HepG2 (cell line): ENCODE results near the gene CCNA2. TPM values are rescaled to one million over a fixed set of nuclear protein-coding genes. Genes with fewer than 3 reads are reported as not detected.

ENCODE experiments used
- ATAC-seq: fragments of 200-7000 bp; cut with Tn5 transposase; 3 replicates; pipeline ENCODE4 v1.9.1; 2020; ENCODE audit warnings: mild to moderate bottlenecking, moderate library complexity
- BruUV-seq: library from RNA; stranded (reverse); fragments of 400-500 nt; replicated peaks from 2 replicates; lab custom pipeline; 2021; lab: Mats Ljungman, UMichigan
- CTCF ChIA-PET: fragments of 300-600 bp; formaldehyde crosslinking; extraction: SDS; loops from one replicate; lab custom pipeline; 2021; ENCODE audit warnings: low total read pairs, inconsistent platforms, low intra/inter-chr PET ratio; lab: Yijun Ruan, JAX
- POLR2A ChIA-PET: fragments of 350-600 bp; sonication (Branson Sonifier 250); formaldehyde crosslinking; loops from one replicate; lab custom pipeline; 2020; ENCODE audit warnings: antibody characterized with exemption, inconsistent platforms; lab: Yijun Ruan, JAX
- DNase-seq: peaks from one replicate; pipeline ENCODE4 v3.0.0-alpha.2; 2015; ENCODE audit warnings: low spot score
- FAIRE-seq: peaks from 3 replicates; lab custom pipeline; 2011; peaks lifted over from hg19 to GRCh38; lab: Jason Lieb, UNC
- H2AFZ ChIP-seq: one replicate; pipeline ENCODE4 v1.6.1; 2011; ENCODE audit warnings: low read length, inconsistent platforms
- H3K27ac ChIP-seq: fragments of 300-600 bp; 3 replicates; pipeline ENCODE4 v1.8.0; 2011; ENCODE audit warnings: mixed run types, mild to moderate bottlenecking, mixed read lengths, low read length, inconsistent platforms; ENCODE audit not compliant: insufficient read depth; ENCODE audit errors: extremely low read length
- H3K27me3 ChIP-seq, 2 experiments: fragments of 200-600 bp in 1 of 2; 2 replicates in 1 of 2; 3 replicates in 1 of 2; pipeline versions ENCODE4 v1.6.0 to v1.8.0; 2011; ENCODE audit warnings: low read length in 2 of 2, mild to moderate bottlenecking in 2 of 2, moderate library complexity in 2 of 2, inconsistent platforms in 1 of 2; ENCODE audit not compliant: insufficient read depth in 2 of 2, control insufficient read depth in 1 of 2
- H3K36me3 ChIP-seq, 2 experiments: fragments of 200-600 bp in 1 of 2; replicated peaks in 1 of 2; 2 replicates in 1 of 2; 3 replicates in 1 of 2; pipeline versions ENCODE4 v1.5.1 to v1.8.0; 2011; ENCODE audit warnings: low read length in 2 of 2, inconsistent platforms in 1 of 2; ENCODE audit not compliant: insufficient read depth in 2 of 2, control insufficient read depth in 1 of 2
- H3K4me1 ChIP-seq: 2 replicates; pipeline ENCODE4 v1.5.1; 2012; ENCODE audit warnings: low read length, inconsistent platforms; ENCODE audit not compliant: insufficient read depth
- H3K4me2 ChIP-seq: 2 replicates; pipeline ENCODE4 v1.6.0; 2011; ENCODE audit warnings: low read depth, low read length, inconsistent platforms
- H3K4me3 ChIP-seq, 3 experiments: fragments of 200-600 bp in 1 of 3; sonication (generic), shearing (Covaris generic) in 1 of 3; replicated peaks in 1 of 3; 2 replicates each; pipeline ENCODE4 v1.5.1; 2011 to 2016; ENCODE audit warnings: low read length in 3 of 3, inconsistent platforms in 2 of 3, low read depth in 2 of 3, mild to moderate bottlenecking in 2 of 3, control low read depth in 1 of 3, mixed read lengths in 1 of 3; ENCODE audit not compliant: insufficient read depth in 1 of 3
- H3K79me2 ChIP-seq: one replicate; pipeline ENCODE4 v1.6.1; 2011; ENCODE audit warnings: low read length, inconsistent platforms; ENCODE audit not compliant: insufficient read depth
- H3K9ac ChIP-seq: 2 replicates; pipeline ENCODE4 v1.6.0; 2011; ENCODE audit warnings: mild to moderate bottlenecking, low read depth, low read length, inconsistent platforms; ENCODE audit not compliant: insufficient read depth
- H3K9me3 ChIP-seq: 2 replicates; pipeline ENCODE4 v1.5.1; 2012; ENCODE audit warnings: mild to moderate bottlenecking, low read length
- H4K20me1 ChIP-seq: 2 replicates; pipeline ENCODE4 v1.6.0; 2011; ENCODE audit warnings: inconsistent platforms, mild to moderate bottlenecking, low read length, moderate library complexity; ENCODE audit not compliant: insufficient read depth
- KDM2A ChIP-seq: sonication (generic); formaldehyde crosslinking; IDR thresholded peaks from 2 replicates; pipeline ENCODE4 v1.4.0; 2020; ENCODE audit warnings: low read depth, missing genetic modification reagents, borderline replicate concordance
- KLF11 ChIP-seq: IDR thresholded peaks from 2 replicates; pipeline ENCODE4 v1.6.1; 2016; ENCODE audit warnings: missing compliant biosample characterization
- NFYB ChIP-seq: sonication (generic); formaldehyde crosslinking; IDR thresholded peaks from 2 replicates; pipeline ENCODE4 v1.4.0; 2020; ENCODE audit warnings: missing genetic modification reagents
- NFYC ChIP-seq: IDR thresholded peaks from 2 replicates; pipeline ENCODE4 v1.6.1; 2016; ENCODE audit warnings: missing genetic modification reagents, missing compliant biosample characterization
- PTBP1 ChIP-seq: fragments of 200-400 bp; formaldehyde crosslinking; IDR thresholded peaks from 2 replicates; pipeline ENCODE4 v1.6.1; 2018; ENCODE audit warnings: low read length, low read depth; ENCODE audit not compliant: poor library complexity, severe bottlenecking
- RBM39 ChIP-seq: fragments of 200-400 bp; formaldehyde crosslinking; IDR thresholded peaks from one replicate; pipeline ENCODE4 v1.6.1; 2018; ENCODE audit warnings: antibody characterized with exemption, mild to moderate bottlenecking, low read depth, low read length; ENCODE audit not compliant: poor library complexity, severe bottlenecking
- TCF7L2 ChIP-seq: IDR thresholded peaks from 2 replicates; pipeline ENCODE4 v1.6.1; 2011; ENCODE audit warnings: mild to moderate bottlenecking, low read depth, low read length, moderate library complexity
- ZBTB46 ChIP-seq: sonication (generic); formaldehyde crosslinking; IDR thresholded peaks from 2 replicates; pipeline ENCODE4 v1.4.0; 2020; ENCODE audit warnings: mild to moderate bottlenecking, missing genetic modification reagents, borderline replicate concordance
- ZFYVE20 ChIP-seq: sonication (generic); formaldehyde crosslinking; IDR thresholded peaks from 2 replicates; pipeline ENCODE4 v1.8.0; 2023; ENCODE audit warnings: low read depth, mild to moderate bottlenecking, moderate library complexity, missing genetic modification reagents, borderline replicate concordance
- ZNF33A ChIP-seq: sonication (generic); formaldehyde crosslinking; IDR thresholded peaks from 2 replicates; pipeline ENCODE4 v1.5.1; 2020; ENCODE audit warnings: missing genetic modification reagents, mild to moderate bottlenecking, moderate library complexity, borderline replicate concordance
- ZNF543 ChIP-seq: sonication (generic); formaldehyde crosslinking; IDR thresholded peaks from 2 replicates; pipeline ENCODE4 v1.4.0; 2020; ENCODE audit warnings: mild to moderate bottlenecking, missing genetic modification reagents
- ZNF772 ChIP-seq: sonication (generic); formaldehyde crosslinking; IDR thresholded peaks from 2 replicates; pipeline ENCODE4 v1.5.0; 2020; ENCODE audit warnings: mild to moderate bottlenecking, missing genetic modification reagents
- WGBS: methylation state at CpG from one replicate; pipeline ENCODE4 v1.1.6; 2017; ENCODE audit warnings: low lambda C conversion rate; 5-methylcytosine and 5-hydroxymethylcytosine counted together
- in situ Hi-C: cut with HindIII; loops from 2 replicates; pipeline ENCODE4 v1.10.0; 2017; ENCODE audit warnings: low pct_unique_long_range_greater_than_20kb; ENCODE audit not compliant: extremely low pct_ligation_motif_present
- intact Hi-C: fragments of 100-400 bp; cut with micrococcal nuclease; formaldehyde crosslinking; loops from one replicate; pipeline ENCODE4 v1.10.0; 2022; ENCODE audit not compliant: unreplicated experiment
- polyA plus RNA-seq, 8 experiments: library from polyadenylated mRNA; depleted of rRNA in 3 of 8; stranded (reverse) in 7 of 8; unstranded in 1 of 8; fragments of >200 nt; fragmentation: Illumina TruSeq in 4 of 8; extraction: Trizol in 4 of 8; gene quantifications; 2 replicates each; pipeline versions ENCODE4 v1.2.1 to v1.2.3, GENCODE V29; 2011 to 2016; ENCODE audit warnings: low read depth in 4 of 8, missing spikeins in 1 of 8, mixed read lengths in 1 of 8; ENCODE audit not compliant: insufficient read depth in 1 of 8
- total RNA-seq, 5 experiments: library from RNA; depleted of rRNA; stranded (reverse); fragments of >200 nt; fragmentation: Illumina TruSeq; extraction: Trizol; gene quantifications; 2 replicates each; pipeline ENCODE4 v1.2.3, GENCODE V29; 2016; ENCODE audit warnings: low read depth in 1 of 5
- TF ChIP-seq, protein P1 (sequence below): sonication (generic); formaldehyde crosslinking; IDR thresholded peaks from 2 replicates; pipeline ENCODE4 v1.4.0; 2020; ENCODE audit warnings: missing genetic modification reagents

Gene CCNA2
- total and polyA plus RNA-seq, 2 of the 13 experiments (the other 11 are each of a cell fraction or from before 2014, with no cell fraction given), result 31.3 to 105 TPM

DNA sequence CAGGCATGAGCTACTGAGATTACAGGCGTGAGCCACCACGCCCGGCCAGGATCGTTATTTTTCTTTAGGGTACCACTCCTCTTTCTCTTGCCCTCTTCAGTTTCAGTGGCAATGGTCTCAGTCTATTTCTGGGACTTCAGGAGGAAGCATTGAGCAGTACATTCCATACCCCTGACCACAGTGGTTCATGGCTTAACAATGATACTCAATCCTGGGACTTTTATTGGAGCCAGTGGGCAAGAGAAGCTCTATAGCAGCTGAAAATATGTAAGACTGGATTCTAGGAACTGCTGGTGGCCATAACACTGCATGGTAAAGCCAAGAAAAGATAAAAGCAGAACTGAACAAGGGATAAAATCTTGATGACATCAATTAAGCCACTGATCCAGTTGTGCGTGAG is 5.8 kb upstream of the CCNA2 start:
- no TSS peak for BruUV-seq
- POLR2A ChIA-PET, result no interaction called here
- intact Hi-C loops, result no loop called here

More for the DNA sequence above, 5.8 kb upstream of the CCNA2 start:
- TF ChIP-seq ZBTB46 (CRISPR knock-in tag), result no peak
- TF ChIP-seq ZNF33A, result no peak
- no peak for TF ChIP-seq PTBP1
- no peak for TF ChIP-seq NFYB (CRISPR knock-in tag)
- no peak for TF ChIP-seq TCF7L2
- TF ChIP-seq, protein P1, sequence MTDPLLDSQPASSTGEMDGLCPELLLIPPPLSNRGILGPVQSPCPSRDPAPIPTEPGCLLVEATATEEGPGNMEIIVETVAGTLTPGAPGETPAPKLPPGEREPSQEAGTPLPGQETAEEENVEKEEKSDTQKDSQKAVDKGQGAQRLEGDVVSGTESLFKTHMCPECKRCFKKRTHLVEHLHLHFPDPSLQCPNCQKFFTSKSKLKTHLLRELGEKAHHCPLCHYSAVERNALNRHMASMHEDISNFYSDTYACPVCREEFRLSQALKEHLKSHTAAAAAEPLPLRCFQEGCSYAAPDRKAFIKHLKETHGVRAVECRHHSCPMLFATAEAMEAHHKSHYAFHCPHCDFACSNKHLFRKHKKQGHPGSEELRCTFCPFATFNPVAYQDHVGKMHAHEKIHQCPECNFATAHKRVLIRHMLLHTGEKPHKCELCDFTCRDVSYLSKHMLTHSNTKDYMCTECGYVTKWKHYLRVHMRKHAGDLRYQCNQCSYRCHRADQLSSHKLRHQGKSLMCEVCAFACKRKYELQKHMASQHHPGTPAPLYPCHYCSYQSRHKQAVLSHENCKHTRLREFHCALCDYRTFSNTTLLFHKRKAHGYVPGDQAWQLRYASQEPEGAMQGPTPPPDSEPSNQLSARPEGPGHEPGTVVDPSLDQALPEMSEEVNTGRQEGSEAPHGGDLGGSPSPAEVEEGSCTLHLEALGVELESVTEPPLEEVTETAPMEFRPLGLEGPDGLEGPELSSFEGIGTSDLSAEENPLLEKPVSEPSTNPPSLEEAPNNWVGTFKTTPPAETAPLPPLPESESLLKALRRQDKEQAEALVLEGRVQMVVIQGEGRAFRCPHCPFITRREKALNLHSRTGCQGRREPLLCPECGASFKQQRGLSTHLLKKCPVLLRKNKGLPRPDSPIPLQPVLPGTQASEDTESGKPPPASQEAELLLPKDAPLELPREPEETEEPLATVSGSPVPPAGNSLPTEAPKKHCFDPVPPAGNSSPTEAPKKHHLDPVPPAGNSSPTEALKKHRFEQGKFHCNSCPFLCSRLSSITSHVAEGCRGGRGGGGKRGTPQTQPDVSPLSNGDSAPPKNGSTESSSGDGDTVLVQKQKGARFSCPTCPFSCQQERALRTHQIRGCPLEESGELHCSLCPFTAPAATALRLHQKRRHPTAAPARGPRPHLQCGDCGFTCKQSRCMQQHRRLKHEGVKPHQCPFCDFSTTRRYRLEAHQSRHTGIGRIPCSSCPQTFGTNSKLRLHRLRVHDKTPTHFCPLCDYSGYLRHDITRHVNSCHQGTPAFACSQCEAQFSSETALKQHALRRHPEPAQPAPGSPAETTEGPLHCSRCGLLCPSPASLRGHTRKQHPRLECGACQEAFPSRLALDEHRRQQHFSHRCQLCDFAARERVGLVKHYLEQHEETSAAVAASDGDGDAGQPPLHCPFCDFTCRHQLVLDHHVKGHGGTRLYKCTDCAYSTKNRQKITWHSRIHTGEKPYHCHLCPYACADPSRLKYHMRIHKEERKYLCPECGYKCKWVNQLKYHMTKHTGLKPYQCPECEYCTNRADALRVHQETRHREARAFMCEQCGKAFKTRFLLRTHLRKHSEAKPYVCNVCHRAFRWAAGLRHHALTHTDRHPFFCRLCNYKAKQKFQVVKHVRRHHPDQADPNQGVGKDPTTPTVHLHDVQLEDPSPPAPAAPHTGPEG (CRISPR knock-in tag), result no peak
- TF ChIP-seq ZNF543 (CRISPR knock-in tag), result no peak
- no peak for TF ChIP-seq ZNF772 (CRISPR knock-in tag)
- no peak for TF ChIP-seq NFYC (CRISPR knock-in tag)
- no peak for TF ChIP-seq KDM2A (CRISPR knock-in tag)
- no peak for TF ChIP-seq RBM39
- TF ChIP-seq ZFYVE20, result no peak
- TF ChIP-seq KLF11 (CRISPR knock-in tag), result no peak
- no peaks in the 10 kb centered on the region for H3K4me1 ChIP-seq
- ATAC-seq, result no peak
- no peaks in the 10 kb centered on the region for H4K20me1 ChIP-seq
- no peaks in the 10 kb centered on the region; a peak in 1 of 5 replicates for H3K36me3 ChIP-seq
- H3K27ac ChIP-seq, result no peak overlapping the region
- no peaks in the 10 kb centered on the region for H3K9me3 ChIP-seq
- H2AFZ ChIP-seq, result no peak overlapping the region
- 86% methylated on average over 5 of the region's 5 CpGs for WGBS
- H3K9ac ChIP-seq, result no peak overlapping the region
- no peak overlapping the region for H3K4me2 ChIP-seq
- in situ Hi-C loops, result no loop called here
- FAIRE-seq, result no peak
- no peaks in the 10 kb centered on the region; a peak in 1 of 5 replicates for H3K27me3 ChIP-seq
- no peak for DNase-seq
- no peaks in the 10 kb centered on the region for H3K79me2 ChIP-seq
- no peak overlapping the region for H3K4me3 ChIP-seq
- CTCF ChIA-PET, result no interaction called here
